ENCODE data around the gene VIM. TPM values are rescaled to one million over a fixed set of nuclear protein-coding genes. Genes with fewer than 3 reads are reported as not detected.

Gene VIM
- polyA plus RNA-seq, 1 donor (not counting 4 experiments of a cell fraction or from before 2014, with no cell fraction given), result 495 TPM

DNA sequence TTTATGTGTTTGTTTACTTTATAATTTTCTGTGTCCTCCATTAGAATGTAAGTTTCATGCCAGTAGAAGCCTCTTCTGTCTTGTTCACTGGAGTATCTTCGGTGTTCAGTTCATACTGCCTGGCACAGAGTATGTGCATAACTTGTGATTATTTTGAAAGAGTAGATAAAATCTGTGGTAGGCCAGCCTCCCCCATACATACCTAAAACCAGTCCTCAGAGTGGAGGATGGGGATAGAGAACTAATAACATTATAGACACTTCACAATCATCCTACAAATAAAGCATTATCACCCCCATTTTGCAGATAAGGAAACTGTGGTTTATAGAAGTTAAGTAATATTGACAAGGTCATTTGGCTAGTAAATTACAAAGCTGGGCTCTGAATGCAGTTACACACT lies 28.0 kb downstream of the VIM start:
- Histone ChIP-seq H3K9ac (ENCODE audit: control insufficient read depth, extremely low read depth, insufficient read depth, low read length) (no peak overlapping the region), H3K27me3 (ENCODE audit: control insufficient read depth, extremely low read depth, insufficient read depth, low read length) (no peaks in the 10 kb centered on the region), H3K4me1 (ENCODE audit: control insufficient read depth, extremely low read depth, insufficient read depth, low read length) (no peaks in the 10 kb centered on the region), H2AFZ (ENCODE audit: control insufficient read depth, low read length) (no peak overlapping the region), H3K27ac (ENCODE audit: control insufficient read depth, insufficient read depth, low read length) (no peak overlapping the region), H3K4me3 (ENCODE audit: control insufficient read depth in 2 of 3, extremely low read depth in 1 of 3, insufficient read depth in 2 of 3, low read depth in 1 of 3, low read length in 3 of 3) (no peak overlapping the region), H4K20me1 (ENCODE audit: control insufficient read depth, extremely low read depth, insufficient read depth, low read length) (no peaks in the 10 kb centered on the region), H3K79me2 (ENCODE audit: control insufficient read depth, insufficient read depth, low read length) (no peaks in the 10 kb centered on the region), H3K9me1 (ENCODE audit: control insufficient read depth, extremely low read depth, insufficient read depth, low read length) (no peaks in the 10 kb centered on the region), H3K4me2 (ENCODE audit: control insufficient read depth, extremely low read depth, insufficient read depth, low read depth, low read length) (no peak overlapping the region), H3K36me3 (ENCODE audit: control insufficient read depth in 2 of 2, extremely low read depth in 1 of 2, insufficient read depth in 2 of 2, low read length in 2 of 2) (no peaks in the 10 kb centered on the region), H3K9me3 (ENCODE audit: control insufficient read depth, low read depth, low read length) (no peaks in the 10 kb centered on the region)
- TF ChIP-seq EZH2 (IDR thresholded peaks at IDR 0.05; ENCODE audit: low read length), result no peak
- TF ChIP-seq, protein P1, sequence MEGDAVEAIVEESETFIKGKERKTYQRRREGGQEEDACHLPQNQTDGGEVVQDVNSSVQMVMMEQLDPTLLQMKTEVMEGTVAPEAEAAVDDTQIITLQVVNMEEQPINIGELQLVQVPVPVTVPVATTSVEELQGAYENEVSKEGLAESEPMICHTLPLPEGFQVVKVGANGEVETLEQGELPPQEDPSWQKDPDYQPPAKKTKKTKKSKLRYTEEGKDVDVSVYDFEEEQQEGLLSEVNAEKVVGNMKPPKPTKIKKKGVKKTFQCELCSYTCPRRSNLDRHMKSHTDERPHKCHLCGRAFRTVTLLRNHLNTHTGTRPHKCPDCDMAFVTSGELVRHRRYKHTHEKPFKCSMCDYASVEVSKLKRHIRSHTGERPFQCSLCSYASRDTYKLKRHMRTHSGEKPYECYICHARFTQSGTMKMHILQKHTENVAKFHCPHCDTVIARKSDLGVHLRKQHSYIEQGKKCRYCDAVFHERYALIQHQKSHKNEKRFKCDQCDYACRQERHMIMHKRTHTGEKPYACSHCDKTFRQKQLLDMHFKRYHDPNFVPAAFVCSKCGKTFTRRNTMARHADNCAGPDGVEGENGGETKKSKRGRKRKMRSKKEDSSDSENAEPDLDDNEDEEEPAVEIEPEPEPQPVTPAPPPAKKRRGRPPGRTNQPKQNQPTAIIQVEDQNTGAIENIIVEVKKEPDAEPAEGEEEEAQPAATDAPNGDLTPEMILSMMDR (optimal IDR thresholded peaks at IDR 0.05 in 1 of 3, IDR thresholded peaks at IDR 0.05 in 1 of 3, conservative IDR thresholded peaks at IDR 0.05 in 1 of 3; ENCODE audit: extremely low read depth in 1 of 3, insufficient read depth in 2 of 3, low read length in 3 of 3), result no peak
- no peak for DNase-seq (ENCODE audit: low read depth, low spot score)
- dilution Hi-C loops (cut with MboI; ENCODE audit: extremely low pct_ligation_motif_present, low sequenced_read_pairs), result no loop called here
- FAIRE-seq, result no peak

DNA sequence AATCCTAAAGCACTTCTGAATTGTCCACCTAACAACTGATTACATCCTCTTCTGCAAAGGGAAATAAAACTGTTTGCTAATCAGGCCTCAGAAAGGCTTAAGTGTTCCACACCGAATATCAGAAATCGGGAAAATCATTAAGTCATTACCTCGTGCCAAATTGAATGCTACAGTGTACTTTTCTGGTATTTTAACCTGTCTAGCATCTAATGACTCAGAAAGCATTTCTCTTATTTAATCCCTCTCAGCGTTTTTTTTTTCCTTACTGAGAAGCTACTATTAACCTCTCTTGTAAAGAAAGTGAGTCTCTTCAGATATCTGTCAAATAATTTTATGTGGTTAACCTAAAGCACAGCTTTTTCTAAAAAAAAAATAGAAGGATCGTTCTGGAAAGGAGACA lies 28.6 kb downstream of the VIM start:
- H4K20me1 ChIP-seq (ENCODE audit: control insufficient read depth, extremely low read depth, insufficient read depth, low read length), result no peaks in the 10 kb centered on the region
- peaks cover 3% of the 10 kb centered on the region for H3K9me3 ChIP-seq (ENCODE audit: control insufficient read depth, low read depth, low read length)
- FAIRE-seq (no peak), DNase-seq (ENCODE audit: low read depth, low spot score) (no peak)
- no peak overlapping the region for H3K4me3 ChIP-seq (ENCODE audit: control insufficient read depth in 2 of 3, extremely low read depth in 1 of 3, insufficient read depth in 2 of 3, low read depth in 1 of 3, low read length in 3 of 3)
- no peaks in the 10 kb centered on the region for H3K36me3 ChIP-seq (ENCODE audit: control insufficient read depth in 2 of 2, extremely low read depth in 1 of 2, insufficient read depth in 2 of 2, low read length in 2 of 2)
- H3K27me3 ChIP-seq (ENCODE audit: control insufficient read depth, extremely low read depth, insufficient read depth, low read length), result no peaks in the 10 kb centered on the region
- no peak overlapping the region for H3K9ac ChIP-seq (ENCODE audit: control insufficient read depth, extremely low read depth, insufficient read depth, low read length)
- H3K79me2 ChIP-seq (ENCODE audit: control insufficient read depth, insufficient read depth, low read length), result no peaks in the 10 kb centered on the region
- dilution Hi-C loops (cut with MboI; ENCODE audit: extremely low pct_ligation_motif_present, low sequenced_read_pairs), result no loop called here
- H3K4me2 ChIP-seq (ENCODE audit: control insufficient read depth, extremely low read depth, insufficient read depth, low read depth, low read length), result no peak overlapping the region
- H3K4me1 ChIP-seq (ENCODE audit: control insufficient read depth, extremely low read depth, insufficient read depth, low read length), result no peaks in the 10 kb centered on the region
- no peaks in the 10 kb centered on the region for H3K9me1 ChIP-seq (ENCODE audit: control insufficient read depth, extremely low read depth, insufficient read depth, low read length)
- H3K27ac ChIP-seq (ENCODE audit: control insufficient read depth, insufficient read depth, low read length), result no peak overlapping the region
- TF ChIP-seq EZH2 (IDR thresholded peaks at IDR 0.05; ENCODE audit: low read length), result no peak
- TF ChIP-seq, protein P1 (optimal IDR thresholded peaks at IDR 0.05 in 1 of 3, IDR thresholded peaks at IDR 0.05 in 1 of 3, conservative IDR thresholded peaks at IDR 0.05 in 1 of 3; ENCODE audit: extremely low read depth in 1 of 3, insufficient read depth in 2 of 3, low read length in 3 of 3), result no peak
- H2AFZ ChIP-seq (ENCODE audit: control insufficient read depth, low read length), result no peak overlapping the region

Data from keratinocyte (primary cell).